GM23338 (cell line): Measurements from ENCODE around the gene HOXD1.

Experiments used
- CTCF ChIP-seq, 2 experiments: fragments of 200-600 bp in 1 of 2; sonication (generic) in 1 of 2; conservative IDR thresholded peaks; 2 replicates each; pipeline versions ENCODE4 v1.5.1 to v1.6.1; 2016 to 2017; ENCODE audit warnings: antibody characterized with exemption in 2 of 2, low read depth in 2 of 2, mild to moderate bottlenecking in 2 of 2, moderate library complexity in 1 of 2
- EZH2 ChIP-seq: fragments of 200-600 bp; sonication (generic); IDR thresholded peaks from one replicate; pipeline ENCODE4 v1.8.0; 2017; ENCODE audit warnings: antibody characterized with exemption, mild to moderate bottlenecking, low read depth; ENCODE audit not compliant: unreplicated experiment
- EZH2phosphoT487 ChIP-seq: fragments of 200-600 bp; sonication (generic); IDR thresholded peaks from one replicate; pipeline ENCODE4 v1.8.1; 2018; ENCODE audit warnings: antibody characterized with exemption; ENCODE audit not compliant: unreplicated experiment
- POLR2AphosphoS5 ChIP-seq: IDR thresholded peaks from 2 replicates; pipeline ENCODE4 v1.6.1; 2016; ENCODE audit warnings: antibody characterized with exemption, low read depth

- TF ChIP-seq CTCF (conservative IDR thresholded peaks at IDR 0.05; ENCODE audit: low read depth in 2 of 2) (no peak), POLR2AphosphoS5 (no peak), EZH2 (no peak), EZH2phosphoT487 (no peak)
Observed at GRCh38 chr2:176202491-176202890, 14.0 kb downstream of the HOXD1 start.
